Hepatocyte (in vitro differentiated cells): ENCODE measurements around the gene ZSCAN23. TPM values are rescaled to one million over a fixed set of nuclear protein-coding genes. Genes with fewer than 3 reads are reported as not detected.
"Not testable (repeated sequence)": the region's sequence is repeated elsewhere in the genome, so short reads cannot be mapped to it uniquely, and the experiment has no call there.

ENCODE experiments used
- DNase-seq: peaks from one replicate; pipeline ENCODE4 v3.0.0-alpha.2; 2016; ENCODE audit warnings: low spot score
- H2AFZ ChIP-seq: fragments of 200-600 bp; sonication (generic); 2 replicates; pipeline ENCODE4 v1.6.0; 2016; ENCODE audit warnings: antibody characterized with exemption, mild to moderate bottlenecking
- H3K27ac ChIP-seq: fragments of 200-600 bp; sonication (generic); 2 replicates; pipeline ENCODE4 v1.5.1; 2016; ENCODE audit warnings: mild to moderate bottlenecking
- H3K27me3 ChIP-seq: fragments of 200-600 bp; sonication (generic); 2 replicates; pipeline ENCODE4 v1.6.1; 2016
- H3K36me3 ChIP-seq: fragments of 200-600 bp; sonication (generic); replicated peaks from 2 replicates; pipeline ENCODE4 v1.5.1; 2016; ENCODE audit warnings: low read depth; ENCODE audit not compliant: insufficient read depth
- H3K4me1 ChIP-seq: fragments of 200-600 bp; sonication (generic); 2 replicates; pipeline ENCODE4 v1.5.1; 2016; ENCODE audit warnings: mild to moderate bottlenecking, moderate library complexity; ENCODE audit not compliant: insufficient read depth
- H3K4me2 ChIP-seq: fragments of 200-600 bp; sonication (generic); 2 replicates; pipeline ENCODE4 v1.6.0; 2016
- H3K4me3 ChIP-seq: fragments of 200-600 bp; sonication (generic); 2 replicates; pipeline ENCODE4 v1.5.1; 2016; ENCODE audit warnings: mild to moderate bottlenecking
- H3K79me2 ChIP-seq: fragments of 200-600 bp; sonication (generic); 2 replicates; pipeline ENCODE4 v1.6.0; 2017; ENCODE audit warnings: mild to moderate bottlenecking
- H3K9me2 ChIP-seq: fragments of 200-600 bp; sonication (generic); replicated peaks from 2 replicates; pipeline ENCODE4 v1.6.0; 2017; ENCODE audit warnings: mild to moderate bottlenecking; ENCODE audit not compliant: insufficient read depth
- H3K9me3 ChIP-seq: fragments of 200-600 bp; sonication (generic); 2 replicates; pipeline ENCODE4 v1.5.1; 2016; ENCODE audit warnings: low read depth, mild to moderate bottlenecking
- H4K20me1 ChIP-seq: fragments of 200-600 bp; sonication (generic); 2 replicates; pipeline ENCODE4 v1.6.0; 2016; ENCODE audit warnings: mild to moderate bottlenecking; ENCODE audit not compliant: insufficient read depth, poor library complexity, severe bottlenecking
- EZH2 ChIP-seq: fragments of 200-600 bp; sonication (generic); IDR thresholded peaks from 2 replicates; pipeline ENCODE4 v1.6.1; 2016; ENCODE audit warnings: antibody characterized with exemption, mild to moderate bottlenecking, borderline replicate concordance
- EZH2phosphoT487 ChIP-seq: fragments of 200-600 bp; sonication (generic); IDR thresholded peaks from one replicate; pipeline ENCODE4 v1.6.1; 2018; ENCODE audit warnings: antibody characterized with exemption, mild to moderate bottlenecking, low read depth, moderate library complexity; ENCODE audit not compliant: unreplicated experiment, severe bottlenecking
- WGBS: methylation state at CpG from one replicate; pipeline ENCODE4 v1.1.6; 2016; ENCODE audit warnings: low lambda C conversion rate; ENCODE audit errors: missing lambda C conversion rate; 5-methylcytosine and 5-hydroxymethylcytosine counted together
- polyA plus RNA-seq: library from polyadenylated mRNA; unstranded; fragments of >200 nt; fragmentation: Nextera tagmentation; extraction: Ambion mirVana; gene quantifications from 2 replicates; pipeline ENCODE4 v1.2.1, GENCODE V29; 2016
- total RNA-seq: library from RNA; depleted of rRNA; stranded (reverse); fragments of >200 nt; gene quantifications from 2 replicates; pipeline ENCODE4 v1.2.3, GENCODE V29; 2014
- TF ChIP-seq, protein P1 (sequence below): fragments of 200-600 bp; sonication (generic); IDR thresholded peaks from 2 replicates; pipeline ENCODE4 v1.5.1; 2016; ENCODE audit warnings: antibody characterized with exemption, mild to moderate bottlenecking; ENCODE audit not compliant: poor library complexity

ZSCAN23 gene
- total and polyA plus RNA-seq, 2 experiments from 2014 or later: 0.48 to 5.6 TPM

- whole genome bisulfite sequencing: 64% methylated on average over 2 of the region's 2 CpGs
- Histone ChIP-seq H3K4me1 (no peaks in the 10 kb centered on the region), H3K4me2 (no peak overlapping the region), H3K36me3 (no peaks in the 10 kb centered on the region), H3K79me2 (no peaks in the 10 kb centered on the region), H3K9me3 (no peaks in the 10 kb centered on the region), H3K27me3 (peaks cover 20% of the 10 kb centered on the region), H3K4me3 (no peak overlapping the region), H4K20me1 (no peaks in the 10 kb centered on the region), H2AFZ (no peak overlapping the region), H3K9me2 (no peaks in the 10 kb centered on the region), H3K27ac (no peak overlapping the region)
- no peak for DNase-seq
- no peak for TF ChIP-seq EZH2
- TF ChIP-seq, protein P1, sequence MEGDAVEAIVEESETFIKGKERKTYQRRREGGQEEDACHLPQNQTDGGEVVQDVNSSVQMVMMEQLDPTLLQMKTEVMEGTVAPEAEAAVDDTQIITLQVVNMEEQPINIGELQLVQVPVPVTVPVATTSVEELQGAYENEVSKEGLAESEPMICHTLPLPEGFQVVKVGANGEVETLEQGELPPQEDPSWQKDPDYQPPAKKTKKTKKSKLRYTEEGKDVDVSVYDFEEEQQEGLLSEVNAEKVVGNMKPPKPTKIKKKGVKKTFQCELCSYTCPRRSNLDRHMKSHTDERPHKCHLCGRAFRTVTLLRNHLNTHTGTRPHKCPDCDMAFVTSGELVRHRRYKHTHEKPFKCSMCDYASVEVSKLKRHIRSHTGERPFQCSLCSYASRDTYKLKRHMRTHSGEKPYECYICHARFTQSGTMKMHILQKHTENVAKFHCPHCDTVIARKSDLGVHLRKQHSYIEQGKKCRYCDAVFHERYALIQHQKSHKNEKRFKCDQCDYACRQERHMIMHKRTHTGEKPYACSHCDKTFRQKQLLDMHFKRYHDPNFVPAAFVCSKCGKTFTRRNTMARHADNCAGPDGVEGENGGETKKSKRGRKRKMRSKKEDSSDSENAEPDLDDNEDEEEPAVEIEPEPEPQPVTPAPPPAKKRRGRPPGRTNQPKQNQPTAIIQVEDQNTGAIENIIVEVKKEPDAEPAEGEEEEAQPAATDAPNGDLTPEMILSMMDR: no peak
Measured at GRCh38 chr6:28462401-28462800, 19.1 kb upstream of the ZSCAN23 start.

GRCh38 chr6:28458568-28458967 lies 15.3 kb upstream of the ZSCAN23 start:
- Histone ChIP-seq H3K27ac (no peak overlapping the region), H3K27me3 (peaks cover 17% of the 10 kb centered on the region), H3K36me3 (no peaks in the 10 kb centered on the region), H3K9me3 (no peaks in the 10 kb centered on the region), H3K4me2 (no peak overlapping the region), H3K4me1 (no peaks in the 10 kb centered on the region), H3K9me2 (no peaks in the 10 kb centered on the region), H2AFZ (no peak overlapping the region), H3K79me2 (no peaks in the 10 kb centered on the region), H4K20me1 (no peaks in the 10 kb centered on the region), H3K4me3 (no peak overlapping the region)
- TF ChIP-seq EZH2 (no peak), EZH2phosphoT487 (no peak)
- TF ChIP-seq, protein P1: no peak
- DNase-seq: no peak
- WGBS: 84% methylated on average over 1 of the region's 1 CpG

DNA sequence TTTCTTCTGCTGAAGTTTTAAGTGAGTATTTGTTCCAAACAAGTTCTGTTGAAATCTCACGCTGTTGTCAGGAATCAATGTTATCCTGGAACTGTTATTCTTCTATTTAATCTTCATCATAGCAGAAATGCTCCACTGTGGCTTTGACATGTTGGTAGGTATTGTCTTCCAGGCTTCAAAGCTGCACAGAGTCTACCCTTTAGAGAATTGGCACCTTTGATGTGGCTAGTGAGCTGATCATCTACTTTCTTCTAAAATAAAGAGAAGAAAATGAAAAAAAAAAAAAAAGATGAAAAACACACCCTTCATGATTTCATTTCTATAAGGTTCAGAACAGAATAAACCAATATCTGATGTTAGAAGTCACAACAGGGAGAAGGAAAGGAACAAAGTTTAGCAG lies 5.8 kb upstream of the ZSCAN23 start:
- no peak for DNase-seq
- Histone ChIP-seq H2AFZ (no peak overlapping the region), H3K4me2 (no peak overlapping the region), H3K27me3 (peaks cover 7% of the 10 kb centered on the region), H3K9me3 (no peaks in the 10 kb centered on the region), H3K9me2 (no peaks in the 10 kb centered on the region), H4K20me1 (no peaks in the 10 kb centered on the region), H3K36me3 (no peaks in the 10 kb centered on the region), H3K79me2 (no peaks in the 10 kb centered on the region), H3K4me3 (no peak overlapping the region), H3K27ac (no peak overlapping the region), H3K4me1 (no peaks in the 10 kb centered on the region)
- TF ChIP-seq EZH2 (no peak), EZH2phosphoT487 (no peak)
- TF ChIP-seq, protein P1: no peak
- 100% methylated on average over 1 of the region's 1 CpG for WGBS

- not testable (repeated sequence) for H3K27me3 ChIP-seq, DNase-seq, H3K9me3 ChIP-seq, H3K79me2 ChIP-seq, H3K4me1 ChIP-seq, H3K36me3 ChIP-seq, H4K20me1 ChIP-seq, H3K9me2 ChIP-seq, H3K27ac ChIP-seq
- peak overlapping the region; percentile 72 for H2AFZ ChIP-seq
- peak overlapping the region; percentile 37 for H3K4me3 ChIP-seq
- peak overlapping the region; percentile 78 for H3K4me2 ChIP-seq
Measured at GRCh38 chr6:28447512-28447906, 4.2 kb upstream of the ZSCAN23 start.
